Gastrocnemius medialis (tissue), 4 donors: ENCODE measurements around the gene UROS. TPM values are rescaled to one million over a fixed set of nuclear protein-coding genes. Genes with fewer than 3 reads are reported as not detected.

Source experiments
- ATAC-seq, 2 donors: fragments of 150-250 bp; one replicate each; pipeline ENCODE4 v1.9.1; 2016
- DNase-seq, 2 donors: peaks; one replicate each; pipeline ENCODE4 v3.0.0-alpha.2; 2019
- H3K27ac ChIP-seq, 4 donors: fragments of 200-600 bp; sonication (generic); 1 replicate in 1 of 4; 2 replicates in 3 of 4; pipeline ENCODE4 v1.5.1; 2016 to 2018; ENCODE audit warnings: mild to moderate bottlenecking in 2 of 4, moderate library complexity in 1 of 4
- H3K27me3 ChIP-seq, 3 donors: fragments of 200-600 bp; sonication (generic) in 2 of 3; 1 replicate in 1 of 3; 2 replicates in 2 of 3; pipeline versions ENCODE4 v1.5.1 to v1.6.0; 2016 to 2019; ENCODE audit warnings: mild to moderate bottlenecking in 1 of 3, moderate library complexity in 1 of 3
- H3K36me3 ChIP-seq, 2 donors: fragments of 200-600 bp; sonication (generic) in 1 of 2; one replicate each; pipeline ENCODE4 v1.5.1; 2017 to 2018
- H3K4me1 ChIP-seq, 2 donors: fragments of 200-600 bp; sonication (generic) in 1 of 2; one replicate each; pipeline ENCODE4 v1.5.1; 2016 to 2017; ENCODE audit warnings: mild to moderate bottlenecking in 2 of 2
- H3K4me3 ChIP-seq, 4 donors: fragments of 200-600 bp; sonication (generic) in 3 of 4; 1 replicate in 1 of 4; 2 replicates in 3 of 4; pipeline ENCODE4 v1.5.1; 2016 to 2019; ENCODE audit warnings: mild to moderate bottlenecking in 2 of 4
- H3K9me3 ChIP-seq, 3 donors: fragments of 200-600 bp; sonication (generic) in 2 of 3; 1 replicate in 1 of 3; 2 replicates in 2 of 3; pipeline ENCODE4 v1.5.1; 2016 to 2019
- CTCF ChIP-seq, 5 experiments: fragments of 450-650 bp in 3 of 5; fragments of 200-600 bp in 2 of 5; sonication (generic) in 2 of 5; IDR thresholded peaks in 4 of 5; conservative IDR thresholded peaks in 1 of 5; 1 replicate in 4 of 5; 2 replicates in 1 of 5; pipeline ENCODE4 v1.5.1; 2016 to 2019; ENCODE audit warnings: antibody characterized with exemption in 5 of 5, mild to moderate bottlenecking in 3 of 5, moderate library complexity in 3 of 5
- POLR2A ChIP-seq, 2 donors: fragments of 450-650 bp; IDR thresholded peaks; one replicate each; pipeline ENCODE4 v1.6.1; 2017; ENCODE audit warnings: antibody characterized with exemption in 2 of 2, mild to moderate bottlenecking in 2 of 2, moderate library complexity in 2 of 2
- in situ Hi-C, 4 donors: fragments of 200-750 bp; cut with MboI; loops; one replicate each; pipeline versions ENCODE4 v1.15.0 to v1.8.0; 2017; ENCODE audit warnings: low sequenced_read_pairs in 4 of 4
- intact Hi-C: fragments of 100-400 bp; cut with DNase I; formaldehyde crosslinking; loops from one replicate; pipeline ENCODE4 v1.15.1; 2023; ENCODE audit warnings: low total_unique reads
- total RNA-seq, 4 donors: library from RNA; depleted of rRNA; stranded (reverse); fragments of >200 nt; gene quantifications; one replicate each; pipeline versions ENCODE4 v1.1.0 to v1.2.3, GENCODE V29; 2016

The UROS gene
- total RNA-seq, 4 donors from 2014 or later = 29.1 to 78.2 (median 64.2) TPM

GRCh38 chr10:125795637-125796190 lies 27.3 kb downstream of the UROS start:
- Histone ChIP-seq H3K27me3 (no peaks in the 10 kb centered on the region), H3K4me1 (no peaks in the 10 kb centered on the region), H3K36me3 (peaks cover 2 to 74% of the 10 kb centered on the region in 2 donors), H3K9me3 (no peaks in the 10 kb centered on the region), H3K4me3 (no peak overlapping the region), H3K27ac (no peak overlapping the region)
- intact Hi-C loops = no loop called here
- ATAC-seq (no peak), DNase-seq (no peak)
- in situ Hi-C loops = no loop called here
- TF ChIP-seq CTCF (IDR thresholded peaks at IDR 0.05 in 4 of 5, conservative IDR thresholded peaks at IDR 0.05 in 1 of 5) = no peak
- no peak for TF ChIP-seq POLR2A (IDR thresholded peaks at IDR 0.05)

DNA sequence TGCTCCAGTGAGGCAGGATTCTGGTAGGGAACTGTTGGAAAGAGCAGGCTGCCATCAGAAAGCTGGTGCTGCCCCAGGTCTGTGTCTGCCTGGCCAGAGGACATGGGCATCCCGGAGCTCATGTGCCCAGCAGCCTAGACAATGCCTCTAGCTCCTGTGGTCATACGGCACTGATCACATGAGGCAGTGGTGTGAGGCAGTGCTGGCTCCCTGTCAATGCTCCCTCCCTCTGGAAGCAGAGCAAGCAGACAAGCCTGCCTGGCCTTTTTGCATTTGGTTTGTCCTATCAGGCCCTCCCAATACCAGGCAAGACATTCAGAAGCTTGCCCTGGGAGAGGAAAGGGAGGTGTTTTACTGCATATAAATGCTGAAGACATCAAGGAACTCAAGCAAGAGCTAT lies 27.9 kb downstream of the UROS start:
- TF ChIP-seq CTCF (IDR thresholded peaks at IDR 0.05 in 4 of 5, conservative IDR thresholded peaks at IDR 0.05 in 1 of 5) = no peak
- H3K9me3 ChIP-seq = no peaks in the 10 kb centered on the region
- DNase-seq = no peak
- intact Hi-C loops (no loop called here), in situ Hi-C loops (no loop called here)
- no peak overlapping the region for H3K4me3 ChIP-seq
- no peak overlapping the region for H3K27ac ChIP-seq
- H3K27me3 ChIP-seq = no peaks in the 10 kb centered on the region
- H3K36me3 ChIP-seq = peaks cover 2 to 75% of the 10 kb centered on the region in 2 donors
- ATAC-seq = no peak
- H3K4me1 ChIP-seq = no peaks in the 10 kb centered on the region

GRCh38 chr10:125792342-125793300 lies 30.4 kb downstream of the UROS start:
- intact Hi-C loops (no loop called here), in situ Hi-C loops (no loop called here)
- Histone ChIP-seq H3K27ac (no peak overlapping the region), H3K9me3 (no peaks in the 10 kb centered on the region), H3K4me3 (no peak overlapping the region), H3K27me3 (no peaks in the 10 kb centered on the region), H3K4me1 (no peaks in the 10 kb centered on the region), H3K36me3 (peaks cover 0 to 81% of the 10 kb centered on the region in 2 donors)
- DNase-seq (no peak), ATAC-seq (no peak)
- TF ChIP-seq CTCF (IDR thresholded peaks at IDR 0.05 in 4 of 5, conservative IDR thresholded peaks at IDR 0.05 in 1 of 5) = no peak
- TF ChIP-seq POLR2A (IDR thresholded peaks at IDR 0.05) = no peak

DNA sequence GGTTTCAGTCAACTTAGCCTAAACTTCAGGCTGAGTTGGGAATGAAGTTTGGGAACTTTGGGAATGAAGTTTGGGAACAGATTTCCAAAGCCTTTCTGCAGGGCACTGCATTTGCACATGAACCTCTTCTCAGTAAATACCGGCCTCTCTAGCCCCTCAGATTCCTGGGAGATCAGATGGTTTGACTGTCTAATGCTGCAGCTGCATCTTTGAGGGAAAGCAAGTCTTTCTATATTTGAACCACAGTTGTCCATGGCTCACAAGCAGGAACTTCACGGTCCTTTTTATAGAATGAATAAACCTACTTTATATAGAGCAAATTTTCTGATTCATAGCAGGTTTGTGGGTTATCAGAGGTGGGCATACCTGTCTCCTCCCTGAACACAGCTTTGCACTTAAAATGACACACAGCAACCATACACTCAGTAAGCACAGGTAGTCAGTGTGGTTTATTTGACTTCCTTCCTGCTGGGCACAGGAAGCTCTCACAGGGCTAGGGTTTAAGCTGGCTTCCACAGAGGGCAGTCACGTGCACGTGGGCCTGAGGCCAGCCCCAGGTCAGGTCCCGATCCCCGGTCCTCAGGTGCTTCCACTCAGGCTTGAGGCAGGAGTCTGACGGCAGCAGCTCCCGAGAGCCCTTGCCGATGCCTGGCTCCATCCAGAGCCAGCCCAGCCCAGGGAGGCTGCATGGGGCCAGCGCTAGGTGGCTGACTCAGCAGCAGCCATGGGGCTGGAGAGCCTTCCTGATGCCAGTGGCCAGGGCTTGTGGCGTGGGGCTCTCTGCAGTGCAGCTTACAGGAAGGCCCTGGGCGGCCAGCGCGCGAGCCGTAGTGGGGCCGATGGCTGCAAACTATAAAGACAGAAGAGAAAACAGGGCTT lies 34.7 kb downstream of the UROS start:
- Histone ChIP-seq H3K27ac (no peak overlapping the region), H3K36me3 (peaks cover 0 to 52% of the 10 kb centered on the region in 2 donors), H3K27me3 (no peaks in the 10 kb centered on the region), H3K9me3 (no peaks in the 10 kb centered on the region), H3K4me3 (no peak overlapping the region), H3K4me1 (no peaks in the 10 kb centered on the region)
- no peak for DNase-seq
- in situ Hi-C loops (no loop called here), intact Hi-C loops (no loop called here)
- no peak for TF ChIP-seq POLR2A (IDR thresholded peaks at IDR 0.05)
- TF ChIP-seq CTCF (IDR thresholded peaks at IDR 0.05 in 4 of 5, conservative IDR thresholded peaks at IDR 0.05 in 1 of 5) = no peak
- ATAC-seq = no peak
